NCI-H1092 (cell line): ENCODE measurements around the gene BAHCC1.

Source experiments
- DNase-seq: peaks from one replicate; lab custom pipeline; 2025; lab: John Stamatoyannopoulos, UW

Gene BAHCC1

GRCh38 chr17:81398176-81398831 is 3.0 kb downstream of the BAHCC1 start:
- DNase-seq: no peak

GRCh38 chr17:81398832-81399411 is 3.7 kb downstream of the BAHCC1 start:
- DNase-seq: no peak

GRCh38 chr17:81399481-81400153 is 4.4 kb downstream of the BAHCC1 start:
- no peak for DNase-seq

GRCh38 chr17:81400154-81400977 is 5.1 kb downstream of the BAHCC1 start:
- no peak for DNase-seq

GRCh38 chr17:81400996-81401722 is 5.9 kb downstream of the BAHCC1 start:
- DNase-seq: no peak

- DNase-seq: no peak
Observed at GRCh38 chr17:81401723-81402529, 6.7 kb downstream of the BAHCC1 start.

- DNase-seq: no peak
Observed at GRCh38 chr17:81402530-81402941, 7.3 kb downstream of the BAHCC1 start.

- no peak for DNase-seq
Observed at GRCh38 chr17:81402981-81403467, 7.8 kb downstream of the BAHCC1 start.

- no peak for DNase-seq
Observed at GRCh38 chr17:81403671-81404534, 8.6 kb downstream of the BAHCC1 start.

- no peak for DNase-seq
Observed at GRCh38 chr17:81404558-81405165, 9.4 kb downstream of the BAHCC1 start.

GRCh38 chr17:81405411-81405872 is 10.2 kb downstream of the BAHCC1 start:
- DNase-seq: no peak

- DNase-seq: no peak
Observed at GRCh38 chr17:81406117-81406953, 11.1 kb downstream of the BAHCC1 start.

- no peak for DNase-seq
Observed at GRCh38 chr17:81408049-81408448, 12.8 kb downstream of the BAHCC1 start.

- peak; percentile 71 for DNase-seq
Observed at GRCh38 chr17:81409190-81409935, 14.1 kb downstream of the BAHCC1 start.

- DNase-seq: no peak
Observed at GRCh38 chr17:81410852-81411251, 15.6 kb downstream of the BAHCC1 start.

GRCh38 chr17:81411305-81411704 is 16.0 kb downstream of the BAHCC1 start:
- DNase-seq: no peak

- no peak for DNase-seq
Observed at GRCh38 chr17:81412490-81413093, 17.3 kb downstream of the BAHCC1 start.
